ENCODE results near the gene CFAP61.

GRCh38 chr20:20196610-20197009 is 144.3 kb downstream of the CFAP61 start:
- no peak for TF ChIP-seq CTCF (IDR thresholded peaks at IDR 0.05; ENCODE audit: insufficient read depth, low read length, poor library complexity, severe bottlenecking)
- no peak for TF ChIP-seq EZH2phosphoT487 (conservative IDR thresholded peaks at IDR 0.05; ENCODE audit: low read length)
